Kasumi-1 (cell line): ENCODE results near the gene NCKAP5.
"Not testable (repeated sequence)": the region's sequence is repeated elsewhere in the genome, so short reads cannot be mapped to it uniquely, and the experiment has no call there.

Experiments used
- DNase-seq, 2 experiments: peaks; one replicate each; lab custom pipeline; 2025; lab: John Stamatoyannopoulos, UW

The NCKAP5 gene

GRCh38 chr2:132703396-132703795 lies 864.9 kb downstream of the NCKAP5 start:
- no peak for DNase-seq

GRCh38 chr2:132701810-132702209 lies 866.5 kb downstream of the NCKAP5 start:
- no peak for DNase-seq

DNA sequence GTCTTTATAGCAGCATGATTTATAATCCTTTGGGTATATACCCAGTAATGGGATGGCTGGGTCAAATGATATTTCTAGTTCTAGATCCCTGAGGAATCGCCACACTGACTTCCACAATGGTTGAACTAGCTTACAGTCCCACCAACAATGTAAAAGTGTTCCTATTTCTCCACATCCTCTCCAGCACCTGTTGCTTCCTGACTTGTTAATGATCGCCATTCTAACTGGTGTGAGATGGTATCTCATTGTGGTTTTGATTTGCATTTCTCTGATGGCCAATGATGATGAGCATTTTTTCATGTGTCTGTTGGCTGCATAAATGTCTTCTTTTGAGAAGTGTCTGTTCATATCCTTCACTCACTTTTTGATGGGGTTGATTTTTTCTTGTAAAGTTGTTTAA lies 868.5 kb downstream of the NCKAP5 start:
- not testable (repeated sequence) for DNase-seq

GRCh38 chr2:132698347-132698746 lies 869.9 kb downstream of the NCKAP5 start:
- not testable (repeated sequence) for DNase-seq

- DNase-seq = no peak
These were observed 870.6 kb downstream of the NCKAP5 start for GRCh38 chr2:132697556-132698205.

- no peak for DNase-seq
These were observed 875.4 kb downstream of the NCKAP5 start for GRCh38 chr2:132692816-132693215.

DNA sequence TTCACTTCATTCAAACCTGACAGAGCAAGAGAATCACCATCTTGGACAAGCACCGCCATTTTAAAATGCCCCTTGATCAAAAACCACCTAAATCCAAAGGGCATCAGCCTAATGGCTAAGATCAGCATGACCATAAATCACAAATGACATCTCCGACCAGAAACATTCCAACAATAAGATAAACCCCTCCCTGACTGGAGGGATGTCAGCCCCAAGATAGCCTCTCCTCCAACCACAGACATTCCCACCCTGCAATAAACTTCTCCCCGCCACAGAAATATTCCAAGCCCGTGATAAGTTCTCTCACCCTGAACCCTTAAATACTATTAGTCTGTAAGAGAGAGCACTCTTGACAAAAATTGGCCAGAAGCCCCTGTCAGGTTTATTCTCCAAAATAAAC lies 876.7 kb downstream of the NCKAP5 start:
- DNase-seq = no peak

DNA sequence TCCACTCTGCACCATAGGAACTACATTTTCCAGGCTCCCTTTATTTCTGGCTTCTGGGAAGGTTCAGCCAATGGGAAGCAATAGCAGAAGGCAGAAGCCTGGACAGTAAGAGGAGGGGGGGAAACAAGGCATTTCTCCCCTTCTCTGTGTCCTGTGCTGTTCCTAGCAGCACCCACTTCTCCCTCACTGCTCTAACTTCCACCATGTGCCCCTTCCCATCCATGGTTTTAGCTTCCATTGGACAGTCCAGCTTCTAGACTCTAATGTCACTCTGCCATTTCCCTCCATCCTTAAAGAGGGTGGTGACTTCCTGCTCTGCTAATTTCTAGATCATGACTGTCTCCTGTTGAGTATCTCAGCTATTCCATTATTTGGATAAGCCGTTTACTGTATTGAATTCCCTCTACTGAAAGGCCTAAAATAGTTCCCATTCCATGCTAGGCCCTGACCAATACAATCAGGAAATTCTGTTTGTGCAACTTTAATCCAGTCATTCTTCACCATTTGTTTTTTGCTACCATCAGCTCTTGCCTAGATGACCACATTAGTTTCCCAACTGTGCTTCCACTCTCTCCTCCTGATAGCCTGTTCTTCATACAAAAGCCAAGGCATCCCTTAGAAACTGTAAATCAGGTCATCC lies 877.5 kb downstream of the NCKAP5 start:
- DNase-seq = no peak

GRCh38 chr2:132681766-132682165 lies 886.5 kb downstream of the NCKAP5 start:
- no peak for DNase-seq

GRCh38 chr2:132680544-132680943 lies 887.7 kb downstream of the NCKAP5 start:
- DNase-seq = no peak

- DNase-seq = no peak
These were observed 889.8 kb downstream of the NCKAP5 start for GRCh38 chr2:132678483-132678882.

DNA sequence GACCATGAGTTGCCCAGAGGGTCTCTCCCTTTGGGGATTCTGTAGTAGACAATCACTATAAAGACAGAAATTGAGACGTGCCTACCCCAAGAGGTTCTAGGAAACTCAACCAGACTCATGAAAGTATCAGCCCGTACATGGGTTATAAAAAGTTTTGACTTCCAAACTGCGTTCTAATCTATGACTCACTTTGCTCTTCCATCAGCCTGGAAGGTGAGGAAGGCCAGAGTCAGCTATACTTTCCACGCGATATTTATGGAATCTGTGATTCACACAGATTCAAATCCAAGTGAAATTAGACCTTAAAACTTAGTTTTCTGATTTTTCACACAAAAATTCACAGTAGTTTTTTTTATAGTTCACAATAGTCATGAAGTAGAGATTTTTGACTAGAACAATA lies 890.6 kb downstream of the NCKAP5 start:
- DNase-seq = no peak

- peak; percentile 3 to 8 for DNase-seq
These were observed 891.3 kb downstream of the NCKAP5 start for GRCh38 chr2:132676999-132677398.

DNA sequence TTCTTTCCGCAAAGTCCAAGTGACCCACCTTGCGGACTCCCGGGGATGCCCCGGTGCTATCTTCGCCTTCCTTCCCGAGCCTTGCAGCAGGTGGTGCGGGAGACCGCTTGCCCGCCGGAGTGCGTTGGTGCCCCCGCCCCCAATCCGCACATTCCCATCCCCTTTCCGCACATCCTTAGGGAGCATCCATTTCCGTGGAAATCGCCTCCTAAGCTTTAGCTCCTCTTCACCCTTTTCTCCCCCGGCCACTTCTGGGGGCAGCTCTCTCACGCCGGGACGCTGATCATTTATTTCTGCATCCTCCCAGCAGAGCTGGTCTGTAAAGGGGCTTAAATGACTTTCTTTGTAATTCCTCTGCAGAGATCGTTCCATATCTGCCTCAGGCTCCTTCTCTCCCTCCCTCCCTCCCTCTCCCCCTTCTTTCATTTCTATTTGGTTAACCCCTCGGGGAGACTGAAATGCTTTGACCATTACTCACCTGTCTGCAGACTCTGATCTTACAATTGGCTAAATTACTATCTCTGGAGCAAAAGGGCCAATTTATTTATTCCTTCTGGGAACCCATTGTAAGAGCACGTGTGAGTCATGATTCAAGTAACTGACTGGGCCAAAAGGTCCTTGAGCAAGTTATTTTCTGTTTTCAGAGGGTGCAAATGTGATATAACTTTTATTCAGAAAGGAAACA lies 897.0 kb downstream of the NCKAP5 start:
- no peak for DNase-seq

- no peak for DNase-seq
These were observed 897.6 kb downstream of the NCKAP5 start for GRCh38 chr2:132670496-132671150.

DNA sequence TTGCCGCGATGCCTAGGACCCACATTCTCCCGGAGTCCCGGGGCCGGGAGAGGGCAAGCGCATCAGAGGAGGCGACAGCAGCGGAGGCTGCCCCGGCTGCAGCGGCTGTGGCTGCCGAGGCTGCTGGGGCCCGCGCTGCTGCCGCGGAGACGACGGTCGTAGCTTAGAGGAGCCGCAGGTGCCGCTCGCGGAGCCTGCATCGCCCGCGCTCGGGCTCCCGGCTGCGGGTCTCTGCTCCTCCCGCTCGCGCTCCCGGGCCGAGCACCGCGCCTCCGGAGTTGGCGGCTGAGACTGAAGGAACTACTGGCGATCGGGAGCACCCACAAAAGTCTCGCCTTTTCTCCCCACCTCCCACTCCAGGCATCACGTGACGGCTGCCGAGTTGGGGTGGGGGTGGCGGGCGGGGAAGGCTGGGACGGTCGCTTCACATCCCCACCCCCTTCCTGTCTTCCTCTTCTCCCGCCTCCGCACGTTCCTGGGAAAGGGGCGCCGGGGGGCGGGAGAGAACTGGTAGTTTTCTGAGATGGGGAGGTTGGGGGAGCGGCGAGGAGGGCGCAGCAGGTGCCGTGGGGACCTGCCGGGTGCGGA lies 898.3 kb downstream of the NCKAP5 start, which contains the start of gene LYPD1:
TSS of gene LYPD1 (minus strand) at position 298 of the 588 bp plus-strand sequence. CDS start at position 25, 273 bp downstream.
- DNase-seq = no peak

- no peak for DNase-seq
These were observed 899.0 kb downstream of the NCKAP5 start for GRCh38 chr2:132668987-132669907.

GRCh38 chr2:132668189-132668823 lies 900.0 kb downstream of the NCKAP5 start:
- no peak for DNase-seq

DNA sequence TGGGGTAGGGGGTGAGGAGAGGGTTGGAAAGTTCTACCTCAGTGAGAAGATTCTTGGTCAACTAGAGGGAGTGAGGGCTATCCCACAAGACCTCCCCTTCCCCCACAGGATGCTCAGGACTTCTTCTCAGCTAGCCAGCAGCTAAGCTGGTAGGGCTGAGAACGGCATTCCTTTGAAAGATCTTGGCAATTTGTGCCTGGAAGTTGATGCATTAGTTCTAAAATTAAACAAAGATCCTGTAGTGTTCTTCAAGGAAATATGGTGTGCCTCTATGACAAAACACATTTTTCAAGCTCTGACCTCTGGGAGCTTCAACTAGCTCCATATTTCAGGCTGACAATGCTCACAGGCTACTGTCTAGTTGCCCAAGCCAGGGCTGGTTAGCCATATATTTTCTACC lies 900.6 kb downstream of the NCKAP5 start:
- DNase-seq = no peak

DNA sequence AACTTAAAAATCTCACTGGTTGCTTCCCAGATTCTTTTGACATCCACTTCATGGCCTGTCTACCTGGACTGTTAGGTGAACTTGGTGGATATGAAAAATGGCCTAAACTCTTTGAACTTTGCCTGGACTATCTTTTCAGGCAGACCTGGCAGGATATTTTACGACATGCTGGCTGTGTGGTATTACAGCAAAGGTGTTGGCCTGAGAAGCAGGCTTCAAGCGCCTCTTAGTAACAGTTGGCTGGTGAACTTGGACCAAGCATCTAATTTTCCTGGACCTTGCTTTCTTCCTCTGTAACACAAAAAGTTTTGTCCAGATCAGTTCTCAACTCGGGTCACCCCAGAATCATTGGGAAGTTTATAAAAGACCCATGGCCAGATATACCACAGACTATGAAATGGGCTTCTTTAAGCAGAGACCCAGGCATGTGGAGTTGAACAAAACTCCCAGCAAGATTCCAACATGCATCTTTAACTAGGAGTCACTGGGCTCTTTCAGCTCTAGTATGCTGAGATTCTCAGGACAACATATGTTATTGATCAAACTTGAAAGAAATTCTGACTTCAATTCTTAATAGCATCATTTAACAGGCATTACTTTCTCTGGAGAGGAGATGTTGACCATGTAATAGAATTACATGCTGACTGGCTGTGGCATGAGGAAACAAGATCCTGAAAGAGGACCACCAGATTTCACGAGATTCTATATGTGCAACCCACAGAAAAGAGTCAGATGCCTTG lies 902.7 kb downstream of the NCKAP5 start:
- DNase-seq = no peak
